Stimulated activated naive CD8-positive, alpha-beta T cell treated with anti-CD3 and anti-CD28 coated beads, Interleukin-15, Interleukin-2, amounts not matched to agents 100 ng/mL and 50 ng/mL, for 24 hours (primary cell): ENCODE results near the gene SLC25A26.
A peak's percentile ranks its signal among the peaks of the same experiment; 100 is the strongest.

ENCODE experiments used
- H3K27ac Mint-ChIP-seq: one replicate; pipeline ENCODE4 v1.8.0; 2021; ENCODE audit warnings: mild to moderate bottlenecking, mixed read lengths
- H3K27me3 Mint-ChIP-seq: one replicate; pipeline ENCODE4 v1.8.0; 2021; ENCODE audit warnings: mixed read lengths
- H3K36me3 Mint-ChIP-seq: one replicate; pipeline ENCODE4 v1.8.0; 2021; ENCODE audit warnings: low read depth, mixed read lengths
- H3K4me1 Mint-ChIP-seq: one replicate; pipeline ENCODE4 v1.8.0; 2021; ENCODE audit warnings: low read depth, mixed read lengths
- H3K4me3 Mint-ChIP-seq: one replicate; pipeline ENCODE4 v1.8.0; 2021; ENCODE audit warnings: mild to moderate bottlenecking, mixed read lengths
- H3K9me3 Mint-ChIP-seq: one replicate; pipeline ENCODE4 v1.8.0; 2021; ENCODE audit warnings: mixed read lengths

The SLC25A26 gene

DNA sequence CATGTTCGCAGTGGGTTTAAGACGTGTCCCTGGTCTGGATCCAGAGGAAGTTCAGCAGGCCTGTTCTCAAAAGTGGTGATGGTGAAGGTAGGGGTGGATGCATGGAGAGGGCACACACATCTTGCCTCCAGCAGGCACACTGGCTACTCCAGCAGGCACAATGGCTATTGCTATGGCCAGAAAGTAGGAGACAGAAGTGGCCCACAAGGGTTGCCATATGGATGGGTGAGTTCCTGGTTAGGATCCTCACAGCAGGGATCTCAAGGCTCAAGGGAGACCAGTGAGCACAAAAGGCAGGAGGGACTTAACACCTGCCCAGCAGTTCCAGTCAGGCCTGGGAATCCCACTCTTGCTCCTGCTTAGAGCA lies 172.1 kb downstream of the SLC25A26 start:
- H3K4me3 Mint-ChIP-seq = no peak overlapping the region
- H3K27me3 Mint-ChIP-seq = no peaks in the 10 kb centered on the region
- H3K36me3 Mint-ChIP-seq = peaks cover 61% of the 10 kb centered on the region
- H3K4me1 Mint-ChIP-seq = peaks cover 59% of the 10 kb centered on the region
- H3K9me3 Mint-ChIP-seq = peaks cover 13% of the 10 kb centered on the region
- H3K27ac Mint-ChIP-seq = no peak overlapping the region

DNA sequence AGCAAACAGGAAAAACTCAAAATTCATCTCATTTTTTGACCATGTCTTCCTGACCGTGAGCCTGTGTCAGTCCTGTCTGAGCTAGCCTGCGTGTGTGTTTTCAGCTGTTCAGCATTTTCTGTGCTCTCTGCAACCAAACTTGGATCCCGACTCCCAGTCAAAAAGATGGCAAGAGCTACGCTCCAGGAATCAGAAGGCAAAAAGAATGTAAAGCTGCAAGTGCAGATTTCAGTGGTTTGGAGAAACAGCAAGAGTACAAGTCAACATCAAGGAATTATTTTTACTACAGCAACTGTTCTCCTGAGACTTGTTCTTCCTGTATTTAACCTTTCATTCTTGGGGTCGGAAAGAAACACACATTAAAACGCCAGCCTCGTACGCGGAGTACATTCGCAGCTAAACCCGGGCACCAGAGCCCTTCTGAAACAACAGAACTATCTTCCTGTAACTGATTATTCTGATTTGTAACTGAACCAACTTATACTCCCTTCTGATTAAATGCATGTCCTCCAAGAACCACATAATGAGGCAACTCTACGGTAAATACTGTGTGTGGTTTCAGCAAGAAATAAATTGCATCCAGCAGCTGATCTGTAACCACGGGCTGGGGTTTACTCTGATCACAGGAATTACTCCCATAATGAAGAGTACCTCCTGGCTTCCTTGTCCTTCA lies 172.7 kb downstream of the SLC25A26 start:
- Mint-ChIP-seq H3K27ac (peak overlapping the region; percentile 74), H3K9me3 (peaks cover 9% of the 10 kb centered on the region), H3K36me3 (peaks cover 57% of the 10 kb centered on the region), H3K4me3 (peak overlapping the region; percentile 62), H3K27me3 (no peaks in the 10 kb centered on the region), H3K4me1 (peaks cover 54% of the 10 kb centered on the region)

DNA sequence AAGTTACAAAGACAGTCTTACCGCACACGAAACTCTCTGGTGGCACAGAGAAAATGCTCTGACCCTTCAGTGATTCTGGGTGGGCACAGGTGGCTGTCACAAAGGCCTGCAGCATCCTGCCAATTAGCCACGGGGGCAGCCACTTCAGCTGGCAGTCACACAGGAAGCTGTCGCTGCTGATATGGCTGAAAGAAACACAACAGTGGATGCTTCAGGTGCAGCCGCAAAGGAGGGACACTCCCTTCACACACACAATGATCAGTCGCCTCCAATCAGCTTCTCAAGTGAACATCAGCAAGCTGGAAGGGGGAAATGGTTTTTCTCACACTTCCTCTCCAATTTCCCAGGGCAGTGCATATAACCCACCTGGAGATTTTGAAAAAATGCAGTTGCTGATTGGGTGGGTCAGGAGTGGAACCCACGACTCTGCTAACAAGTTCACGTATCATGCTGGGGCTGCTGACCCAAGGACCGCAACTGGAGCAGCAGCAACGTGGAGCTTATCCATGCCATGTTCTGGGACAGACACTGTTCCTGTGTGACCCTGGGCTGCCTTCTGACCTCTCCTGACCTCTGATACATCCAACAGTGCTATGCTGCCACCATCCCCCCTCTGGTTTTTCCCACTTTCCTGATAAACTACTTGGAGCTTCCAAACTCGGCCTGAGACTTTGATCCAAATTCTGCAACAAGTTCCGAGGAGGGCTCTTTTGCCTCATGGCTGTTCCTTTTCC lies 173.4 kb downstream of the SLC25A26 start:
- Mint-ChIP-seq H3K27me3 (no peaks in the 10 kb centered on the region), H3K4me1 (peaks cover 53% of the 10 kb centered on the region), H3K9me3 (peaks cover 4% of the 10 kb centered on the region), H3K27ac (peak overlapping the region; percentile 74), H3K36me3 (peaks cover 50% of the 10 kb centered on the region), H3K4me3 (peak overlapping the region; percentile 62)

DNA sequence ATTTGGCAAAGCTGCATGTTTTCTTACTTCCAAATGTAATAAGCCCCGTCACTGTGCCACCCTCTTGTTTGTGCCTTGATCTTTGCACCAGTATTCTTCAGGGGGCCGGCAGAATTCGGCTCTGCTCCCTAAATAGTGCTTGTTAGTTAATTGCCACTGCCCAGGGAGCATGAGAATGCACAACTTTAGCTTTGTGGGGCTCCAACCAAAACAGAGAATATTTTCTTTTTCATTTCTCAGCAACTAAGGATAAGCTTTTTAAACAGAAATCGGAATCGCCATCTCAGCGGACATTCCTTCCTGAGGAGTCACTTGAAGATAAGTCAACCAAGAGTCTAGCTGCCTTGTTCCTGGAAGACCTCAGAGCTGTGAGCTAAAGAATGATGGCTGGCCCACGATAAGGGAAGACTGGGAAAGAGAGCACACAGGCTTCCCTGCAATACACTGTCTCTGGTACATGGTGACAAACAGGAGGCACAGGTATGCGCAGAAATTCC lies 174.0 kb downstream of the SLC25A26 start:
- H3K4me3 Mint-ChIP-seq = no peak overlapping the region
- H3K9me3 Mint-ChIP-seq = peaks cover 4% of the 10 kb centered on the region
- peaks cover 47% of the 10 kb centered on the region for H3K4me1 Mint-ChIP-seq
- no peaks in the 10 kb centered on the region for H3K27me3 Mint-ChIP-seq
- peaks cover 45% of the 10 kb centered on the region for H3K36me3 Mint-ChIP-seq
- peak overlapping the region; percentile 5 for H3K27ac Mint-ChIP-seq

DNA sequence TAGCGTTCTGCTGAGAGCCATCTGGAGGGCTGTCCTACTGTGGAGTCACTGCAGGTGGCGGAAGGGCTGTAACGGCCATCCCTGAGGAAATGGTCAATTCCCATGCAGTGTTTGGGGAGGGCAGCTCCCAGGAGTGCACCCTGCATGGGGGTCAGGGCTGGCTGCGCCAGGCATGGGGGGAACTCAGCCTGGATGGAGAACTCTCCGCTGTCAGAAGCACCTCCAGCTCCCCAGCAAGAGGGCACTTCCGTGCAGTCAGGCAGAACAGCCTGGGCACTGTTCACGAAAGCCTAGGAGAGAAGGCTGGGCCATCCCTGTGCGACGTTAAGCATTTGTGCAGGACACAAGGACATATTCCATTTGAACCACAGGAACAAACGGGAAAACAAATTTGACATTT lies 174.8 kb downstream of the SLC25A26 start:
- no peak overlapping the region for H3K4me3 Mint-ChIP-seq
- no peaks in the 10 kb centered on the region for H3K27me3 Mint-ChIP-seq
- peaks cover 40% of the 10 kb centered on the region for H3K4me1 Mint-ChIP-seq
- H3K36me3 Mint-ChIP-seq = peaks cover 45% of the 10 kb centered on the region
- no peak overlapping the region for H3K27ac Mint-ChIP-seq
- H3K9me3 Mint-ChIP-seq = peaks cover 4% of the 10 kb centered on the region

DNA sequence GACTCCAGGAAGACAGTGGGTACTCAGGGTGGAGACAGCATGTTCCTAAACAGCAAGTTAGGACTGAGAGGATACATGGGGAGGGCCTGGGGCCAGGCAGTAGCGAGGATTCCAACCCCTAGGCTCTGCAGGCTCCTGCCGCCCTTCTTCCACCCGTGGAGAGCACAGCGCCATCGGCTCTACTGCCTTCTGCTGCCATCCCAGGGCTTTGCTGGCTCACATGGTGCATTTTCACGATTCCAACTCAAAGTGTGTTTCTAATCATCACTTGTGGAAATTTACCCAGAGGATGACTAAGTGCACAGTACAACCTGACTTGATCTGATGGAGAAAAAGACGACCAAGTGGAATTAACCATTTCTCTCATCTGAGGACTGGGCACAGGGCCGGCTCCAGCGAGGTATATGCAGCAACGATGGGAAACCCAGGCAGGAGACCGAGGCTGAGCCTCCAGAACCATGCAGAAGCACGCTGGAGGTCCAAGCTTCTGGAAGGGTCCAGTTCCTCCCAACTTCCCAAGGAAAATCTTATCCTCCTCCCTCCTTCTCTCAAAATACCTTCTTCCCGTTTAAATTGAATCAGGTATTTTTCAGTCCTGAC lies 175.5 kb downstream of the SLC25A26 start:
- H3K27ac Mint-ChIP-seq = no peak overlapping the region
- H3K27me3 Mint-ChIP-seq = no peaks in the 10 kb centered on the region
- H3K4me1 Mint-ChIP-seq = peaks cover 36% of the 10 kb centered on the region
- peaks cover 45% of the 10 kb centered on the region for H3K36me3 Mint-ChIP-seq
- no peak overlapping the region for H3K4me3 Mint-ChIP-seq
- peaks cover 4% of the 10 kb centered on the region for H3K9me3 Mint-ChIP-seq

DNA sequence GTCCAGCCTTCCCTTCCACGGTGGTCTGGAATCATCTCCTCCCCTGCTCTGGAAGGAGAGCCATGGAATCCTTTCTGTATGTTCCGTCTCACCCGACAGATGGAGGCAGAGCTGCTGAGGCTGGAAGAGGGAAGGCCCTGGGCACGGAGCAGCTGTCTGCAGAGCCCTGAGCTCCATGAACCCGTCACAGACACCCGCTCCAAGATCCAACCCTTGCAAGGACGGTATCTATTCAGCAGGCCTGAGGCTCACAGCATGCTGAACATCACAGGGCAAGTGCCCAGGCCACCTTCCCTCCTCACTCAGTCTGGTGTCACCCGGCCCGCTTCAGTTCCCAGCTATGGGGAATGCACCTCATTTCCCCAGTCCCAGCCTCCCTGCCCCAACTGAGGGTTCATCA lies 176.1 kb downstream of the SLC25A26 start:
- no peak overlapping the region for H3K4me3 Mint-ChIP-seq
- no peak overlapping the region for H3K27ac Mint-ChIP-seq
- H3K9me3 Mint-ChIP-seq = peaks cover 2% of the 10 kb centered on the region
- no peaks in the 10 kb centered on the region for H3K27me3 Mint-ChIP-seq
- peaks cover 43% of the 10 kb centered on the region for H3K36me3 Mint-ChIP-seq
- peaks cover 34% of the 10 kb centered on the region for H3K4me1 Mint-ChIP-seq

DNA sequence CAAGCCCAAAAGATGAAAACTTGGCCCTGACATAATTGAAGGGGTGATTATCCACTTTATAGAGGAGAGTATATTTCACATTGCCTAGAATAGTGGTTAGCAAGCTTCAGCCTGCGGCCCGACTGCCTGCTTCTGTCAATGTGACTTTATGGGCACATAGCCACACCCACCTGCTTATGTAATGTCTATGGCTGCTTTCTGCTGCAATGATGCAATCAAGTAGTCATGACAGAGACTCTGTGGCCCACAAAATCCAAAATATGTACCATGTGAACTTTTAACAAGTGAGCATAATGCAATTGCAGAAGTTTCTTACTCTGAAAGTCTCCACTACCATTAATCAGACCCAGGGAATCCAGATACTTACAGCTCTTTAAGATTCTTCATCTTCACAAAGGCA lies 176.9 kb downstream of the SLC25A26 start:
- Mint-ChIP-seq H3K27ac (no peak overlapping the region), H3K27me3 (no peaks in the 10 kb centered on the region), H3K4me1 (peaks cover 26% of the 10 kb centered on the region), H3K36me3 (peaks cover 34% of the 10 kb centered on the region), H3K4me3 (no peak overlapping the region), H3K9me3 (no peaks in the 10 kb centered on the region)

DNA sequence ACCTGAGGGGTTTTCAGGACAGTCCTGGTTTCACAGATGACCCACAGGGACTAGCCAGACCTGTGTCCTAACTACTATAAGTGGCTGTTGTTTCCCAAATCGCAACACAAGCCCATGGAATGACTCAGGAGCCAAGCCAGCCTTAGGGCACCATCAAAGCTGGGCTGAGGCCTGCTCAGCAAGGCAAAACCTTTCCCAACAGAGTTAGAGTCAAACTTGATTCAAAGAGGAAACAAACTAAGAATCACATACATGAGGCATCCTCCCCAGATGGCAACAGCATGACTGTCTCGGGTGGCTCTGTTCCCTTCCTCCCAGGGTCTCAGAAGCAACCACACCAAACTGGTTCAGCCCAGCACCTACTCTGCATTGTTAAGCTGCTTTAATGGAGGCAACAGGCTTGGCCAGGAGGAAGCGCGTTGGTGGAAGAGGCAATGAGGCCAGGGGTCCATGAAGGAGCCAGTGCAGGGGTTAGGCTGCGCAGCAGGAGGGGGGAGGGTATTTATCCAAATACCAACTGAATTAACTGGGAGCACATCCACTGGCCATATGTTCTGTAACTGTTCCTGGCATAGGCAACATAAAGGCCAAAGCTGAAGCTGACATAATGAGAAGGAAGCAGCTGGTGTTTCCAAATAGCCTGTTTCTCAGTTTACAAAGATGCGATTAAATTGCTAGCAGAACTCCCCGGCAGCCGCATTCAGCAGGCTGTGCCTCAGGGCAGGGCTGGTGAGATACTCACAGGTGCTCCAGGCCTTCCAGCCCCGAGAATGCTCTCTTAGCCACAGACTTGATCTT lies 177.6 kb downstream of the SLC25A26 start:
- H3K9me3 Mint-ChIP-seq = no peaks in the 10 kb centered on the region
- H3K36me3 Mint-ChIP-seq = peaks cover 32% of the 10 kb centered on the region
- no peak overlapping the region for H3K4me3 Mint-ChIP-seq
- H3K27ac Mint-ChIP-seq = no peak overlapping the region
- no peaks in the 10 kb centered on the region for H3K27me3 Mint-ChIP-seq
- peaks cover 19% of the 10 kb centered on the region for H3K4me1 Mint-ChIP-seq

DNA sequence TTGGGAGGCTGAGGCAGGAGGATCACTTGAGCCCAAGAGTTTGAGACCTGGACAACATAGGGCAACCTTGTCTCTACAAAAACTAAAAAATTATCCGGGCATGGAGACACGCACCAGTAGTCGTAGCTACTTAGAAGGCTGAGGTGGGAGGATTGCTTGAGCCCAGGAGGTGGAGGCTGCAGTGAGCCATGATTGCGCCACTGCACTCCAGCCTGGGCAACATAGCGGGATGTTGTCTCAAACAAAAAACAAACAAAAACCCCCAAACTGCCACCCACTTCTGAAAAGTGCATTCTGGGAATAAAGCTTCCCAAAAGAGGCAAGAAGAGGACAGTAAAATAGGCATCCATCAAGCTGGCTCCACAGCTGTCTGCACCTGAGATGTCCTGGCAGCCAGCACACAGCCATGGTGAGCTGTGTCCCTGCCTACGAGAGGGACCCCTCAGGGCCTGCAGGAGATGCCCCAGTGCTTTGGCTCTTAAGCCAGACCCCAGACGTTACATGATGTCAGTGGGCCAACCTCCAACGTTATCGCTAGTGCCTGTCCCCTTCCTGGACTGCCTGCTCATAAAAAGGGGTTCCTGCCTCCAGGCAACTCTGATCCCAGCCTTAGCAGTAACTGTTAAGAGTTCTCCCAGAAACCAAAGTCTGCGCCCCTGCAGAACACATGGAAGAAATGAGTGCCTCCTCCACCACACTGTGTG lies 178.9 kb downstream of the SLC25A26 start:
- no peak overlapping the region for H3K4me3 Mint-ChIP-seq
- H3K4me1 Mint-ChIP-seq = peaks cover 6% of the 10 kb centered on the region
- peaks cover 21% of the 10 kb centered on the region for H3K36me3 Mint-ChIP-seq
- H3K27me3 Mint-ChIP-seq = no peaks in the 10 kb centered on the region
- no peak overlapping the region for H3K27ac Mint-ChIP-seq
- no peaks in the 10 kb centered on the region for H3K9me3 Mint-ChIP-seq

DNA sequence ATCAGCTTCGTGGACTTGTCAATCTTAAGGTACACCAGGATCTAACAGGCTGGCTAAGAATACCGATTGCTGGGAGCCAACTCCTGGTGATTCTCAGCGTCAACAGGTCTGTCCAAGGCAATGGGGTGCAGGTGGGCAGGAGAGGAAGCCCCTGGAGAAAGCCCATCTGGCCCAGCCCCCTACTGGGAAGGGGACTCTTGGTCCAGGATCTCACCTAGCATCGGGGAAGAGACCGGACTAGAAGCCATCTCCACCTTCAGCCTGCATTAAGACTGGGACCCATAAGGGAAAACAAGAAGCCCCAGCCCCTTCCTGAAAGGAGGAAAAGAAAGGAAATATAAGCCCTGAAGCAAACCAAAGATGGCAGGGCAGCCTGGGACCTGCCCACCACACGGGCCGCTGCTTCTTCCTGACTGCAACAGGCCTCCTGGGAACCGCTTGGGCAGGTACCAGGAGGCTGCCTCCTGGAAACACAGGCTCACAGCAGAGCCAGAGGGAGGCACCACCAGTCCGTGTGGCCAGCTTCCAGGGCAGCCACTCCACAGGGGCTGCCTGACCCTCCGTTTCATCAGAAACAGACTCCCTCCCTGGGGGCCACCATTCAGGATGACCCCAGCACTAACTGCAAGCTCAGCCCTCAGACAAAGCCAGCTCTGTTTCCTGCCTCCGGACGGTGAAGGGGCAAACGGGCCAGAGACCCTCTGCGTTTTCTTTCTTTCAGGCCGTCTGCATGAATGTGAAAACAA lies 179.8 kb downstream of the SLC25A26 start:
- Mint-ChIP-seq H3K36me3 (peaks cover 21% of the 10 kb centered on the region), H3K4me3 (no peak overlapping the region), H3K4me1 (no peaks in the 10 kb centered on the region), H3K27me3 (no peaks in the 10 kb centered on the region), H3K9me3 (no peaks in the 10 kb centered on the region), H3K27ac (no peak overlapping the region)

DNA sequence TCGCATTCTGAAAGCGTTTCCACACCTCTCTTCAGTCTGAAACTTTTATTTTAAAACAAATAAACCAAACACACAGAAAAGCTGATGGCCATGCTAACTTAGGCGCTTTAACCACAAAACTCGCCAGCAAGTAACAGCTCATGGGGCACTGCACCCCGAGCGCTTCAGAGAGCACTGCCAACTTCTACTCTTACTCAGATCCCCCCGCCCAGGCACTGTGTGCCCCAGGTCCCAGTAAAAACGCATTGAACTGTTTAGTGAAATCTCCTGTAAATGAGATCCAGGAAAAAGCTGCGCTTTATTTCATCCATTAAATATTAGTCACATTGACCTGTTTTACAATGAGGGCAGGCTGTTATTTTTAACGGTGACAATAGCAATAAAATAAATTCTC lies 180.4 kb downstream of the SLC25A26 start:
- no peaks in the 10 kb centered on the region for H3K27me3 Mint-ChIP-seq
- no peaks in the 10 kb centered on the region for H3K9me3 Mint-ChIP-seq
- no peak overlapping the region for H3K27ac Mint-ChIP-seq
- no peaks in the 10 kb centered on the region for H3K4me1 Mint-ChIP-seq
- no peak overlapping the region for H3K4me3 Mint-ChIP-seq
- peaks cover 21% of the 10 kb centered on the region for H3K36me3 Mint-ChIP-seq

DNA sequence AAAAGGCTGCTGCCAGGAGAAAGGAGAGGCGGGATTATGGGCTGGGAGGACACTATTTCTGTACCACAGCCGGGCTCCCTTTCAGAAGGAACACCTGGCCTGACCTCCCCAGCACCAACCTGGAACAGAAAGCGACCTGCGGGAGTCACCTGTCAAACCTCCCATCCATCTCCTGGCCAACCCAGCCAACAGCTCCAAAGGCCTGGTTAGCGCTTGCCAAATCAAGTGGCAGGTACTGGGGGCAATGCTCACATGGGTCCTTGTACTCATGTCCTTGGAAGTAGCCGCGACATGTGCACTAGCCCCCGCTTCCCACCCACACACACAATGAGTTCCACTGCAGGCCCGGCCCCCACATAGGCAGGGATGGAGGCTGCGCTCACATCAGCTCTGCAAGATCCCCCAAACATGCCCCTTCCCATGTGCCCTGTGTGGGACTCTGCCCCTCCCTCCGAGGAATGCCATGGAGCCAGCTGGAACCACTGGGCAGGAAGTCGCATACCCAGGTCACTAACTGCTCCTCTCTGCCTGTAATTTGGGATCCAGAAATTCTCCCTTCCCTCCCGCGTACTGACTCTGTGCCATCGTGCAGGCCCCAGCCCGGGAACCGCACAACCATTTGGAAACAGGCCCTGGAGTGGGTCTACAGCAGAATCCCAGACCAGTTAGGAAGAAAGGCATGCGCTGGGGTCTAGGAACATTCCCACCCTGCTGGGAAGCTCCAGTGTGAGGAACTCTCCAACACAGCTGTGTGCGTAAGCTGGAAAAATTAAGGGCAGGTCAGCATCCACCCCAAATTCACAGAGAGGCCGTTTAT lies 181.1 kb downstream of the SLC25A26 start:
- peaks cover 14% of the 10 kb centered on the region for H3K36me3 Mint-ChIP-seq
- H3K27ac Mint-ChIP-seq = no peak overlapping the region
- H3K9me3 Mint-ChIP-seq = no peaks in the 10 kb centered on the region
- H3K4me3 Mint-ChIP-seq = no peak overlapping the region
- H3K4me1 Mint-ChIP-seq = no peaks in the 10 kb centered on the region
- H3K27me3 Mint-ChIP-seq = no peaks in the 10 kb centered on the region
